ENCODE data around the gene PPP3CA. TPM values are rescaled to one million over a fixed set of nuclear protein-coding genes. Genes with fewer than 3 reads are reported as not detected.

The PPP3CA gene
- polyA plus RNA-seq, 1 donor (not counting 4 experiments of a cell fraction or from before 2014, with no cell fraction given) = 43.3 TPM

DNA sequence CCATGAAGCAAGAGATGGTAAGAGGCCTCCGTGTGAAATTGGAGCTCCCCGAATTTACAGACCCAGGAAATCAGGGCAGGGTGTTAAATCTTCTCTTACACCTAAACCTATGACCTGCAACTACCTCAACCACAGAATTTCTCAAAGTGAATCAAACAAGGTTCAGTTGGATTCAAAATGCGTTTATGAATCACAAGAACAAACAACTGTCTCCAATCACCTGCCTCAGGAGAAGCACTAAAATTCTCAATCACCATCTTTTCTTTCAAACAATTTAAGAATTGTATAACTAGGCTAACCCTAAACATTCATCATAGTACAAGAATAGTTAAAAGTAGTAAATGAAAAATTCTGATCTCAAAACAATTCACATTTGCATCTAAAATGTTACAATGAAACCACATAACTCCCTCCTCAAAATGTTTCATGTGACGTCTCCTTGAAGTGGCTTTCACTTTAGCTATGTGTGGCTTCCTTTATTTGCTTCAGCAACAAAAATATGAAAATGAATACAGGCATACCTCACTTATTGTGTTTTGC, 19.2 kb downstream of the PPP3CA start:
- no peak for DNase-seq (ENCODE audit: low read depth, low spot score)
- Histone ChIP-seq H3K27ac (ENCODE audit: control insufficient read depth, insufficient read depth, low read length) (no peak overlapping the region), H3K27me3 (ENCODE audit: control insufficient read depth, extremely low read depth, insufficient read depth, low read length) (no peaks in the 10 kb centered on the region), H3K79me2 (ENCODE audit: control insufficient read depth, insufficient read depth, low read length) (peaks cover 91% of the 10 kb centered on the region), H3K9me3 (ENCODE audit: control insufficient read depth, low read depth, low read length) (no peaks in the 10 kb centered on the region), H3K36me3 (ENCODE audit: control insufficient read depth in 2 of 2, extremely low read depth in 1 of 2, insufficient read depth in 2 of 2, low read length in 2 of 2) (no peaks in the 10 kb centered on the region), H3K4me3 (ENCODE audit: control insufficient read depth in 2 of 3, extremely low read depth in 1 of 3, insufficient read depth in 2 of 3, low read depth in 1 of 3, low read length in 3 of 3) (no peak overlapping the region), H3K4me2 (ENCODE audit: control insufficient read depth, extremely low read depth, insufficient read depth, low read depth, low read length) (no peak overlapping the region), H4K20me1 (ENCODE audit: control insufficient read depth, extremely low read depth, insufficient read depth, low read length) (no peaks in the 10 kb centered on the region), H3K9ac (ENCODE audit: control insufficient read depth, extremely low read depth, insufficient read depth, low read length) (no peak overlapping the region), H3K9me1 (ENCODE audit: control insufficient read depth, extremely low read depth, insufficient read depth, low read length) (no peaks in the 10 kb centered on the region), H3K4me1 (ENCODE audit: control insufficient read depth, extremely low read depth, insufficient read depth, low read length) (peaks cover 10% of the 10 kb centered on the region), H2AFZ (ENCODE audit: control insufficient read depth, low read length) (no peak overlapping the region)
- TF ChIP-seq, protein P1, sequence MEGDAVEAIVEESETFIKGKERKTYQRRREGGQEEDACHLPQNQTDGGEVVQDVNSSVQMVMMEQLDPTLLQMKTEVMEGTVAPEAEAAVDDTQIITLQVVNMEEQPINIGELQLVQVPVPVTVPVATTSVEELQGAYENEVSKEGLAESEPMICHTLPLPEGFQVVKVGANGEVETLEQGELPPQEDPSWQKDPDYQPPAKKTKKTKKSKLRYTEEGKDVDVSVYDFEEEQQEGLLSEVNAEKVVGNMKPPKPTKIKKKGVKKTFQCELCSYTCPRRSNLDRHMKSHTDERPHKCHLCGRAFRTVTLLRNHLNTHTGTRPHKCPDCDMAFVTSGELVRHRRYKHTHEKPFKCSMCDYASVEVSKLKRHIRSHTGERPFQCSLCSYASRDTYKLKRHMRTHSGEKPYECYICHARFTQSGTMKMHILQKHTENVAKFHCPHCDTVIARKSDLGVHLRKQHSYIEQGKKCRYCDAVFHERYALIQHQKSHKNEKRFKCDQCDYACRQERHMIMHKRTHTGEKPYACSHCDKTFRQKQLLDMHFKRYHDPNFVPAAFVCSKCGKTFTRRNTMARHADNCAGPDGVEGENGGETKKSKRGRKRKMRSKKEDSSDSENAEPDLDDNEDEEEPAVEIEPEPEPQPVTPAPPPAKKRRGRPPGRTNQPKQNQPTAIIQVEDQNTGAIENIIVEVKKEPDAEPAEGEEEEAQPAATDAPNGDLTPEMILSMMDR (optimal IDR thresholded peaks at IDR 0.05 in 1 of 3, IDR thresholded peaks at IDR 0.05 in 1 of 3, conservative IDR thresholded peaks at IDR 0.05 in 1 of 3; ENCODE audit: extremely low read depth in 1 of 3, insufficient read depth in 2 of 3, low read length in 3 of 3) = no peak
- TF ChIP-seq EZH2 (IDR thresholded peaks at IDR 0.05; ENCODE audit: low read length) = no peak
- no peak for FAIRE-seq
- dilution Hi-C loops (cut with MboI; ENCODE audit: extremely low pct_ligation_motif_present, low sequenced_read_pairs) = no loop called here

DNA sequence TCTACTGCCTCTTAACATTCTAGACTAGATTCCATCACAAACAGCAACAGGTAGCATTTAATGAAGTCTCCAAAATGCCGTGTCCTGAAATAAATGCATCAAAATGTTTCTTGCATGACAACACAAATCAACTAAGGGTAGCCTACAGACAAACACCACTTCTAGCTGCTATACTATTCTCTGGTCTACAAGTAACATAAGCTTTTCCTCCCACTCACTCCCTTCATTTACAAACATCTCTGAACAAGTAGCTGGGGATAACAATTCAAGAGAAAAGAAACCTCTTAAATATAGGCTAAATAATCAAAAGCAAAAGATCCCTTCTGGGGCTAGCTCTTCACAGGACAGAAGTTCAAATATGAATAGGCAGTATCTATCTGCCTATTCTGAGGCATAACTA, 20.8 kb downstream of the PPP3CA start:
- Histone ChIP-seq H3K9me3 (ENCODE audit: control insufficient read depth, low read depth, low read length) (no peaks in the 10 kb centered on the region), H4K20me1 (ENCODE audit: control insufficient read depth, extremely low read depth, insufficient read depth, low read length) (no peaks in the 10 kb centered on the region), H3K36me3 (ENCODE audit: control insufficient read depth in 2 of 2, extremely low read depth in 1 of 2, insufficient read depth in 2 of 2, low read length in 2 of 2) (no peaks in the 10 kb centered on the region), H3K27ac (ENCODE audit: control insufficient read depth, insufficient read depth, low read length) (no peak overlapping the region), H3K4me1 (ENCODE audit: control insufficient read depth, extremely low read depth, insufficient read depth, low read length) (peaks cover 10% of the 10 kb centered on the region), H3K27me3 (ENCODE audit: control insufficient read depth, extremely low read depth, insufficient read depth, low read length) (no peaks in the 10 kb centered on the region), H3K9ac (ENCODE audit: control insufficient read depth, extremely low read depth, insufficient read depth, low read length) (no peak overlapping the region), H3K79me2 (ENCODE audit: control insufficient read depth, insufficient read depth, low read length) (peaks cover 91% of the 10 kb centered on the region), H3K4me3 (ENCODE audit: control insufficient read depth in 2 of 3, extremely low read depth in 1 of 3, insufficient read depth in 2 of 3, low read depth in 1 of 3, low read length in 3 of 3) (no peak overlapping the region), H2AFZ (ENCODE audit: control insufficient read depth, low read length) (no peak overlapping the region), H3K9me1 (ENCODE audit: control insufficient read depth, extremely low read depth, insufficient read depth, low read length) (no peaks in the 10 kb centered on the region), H3K4me2 (ENCODE audit: control insufficient read depth, extremely low read depth, insufficient read depth, low read depth, low read length) (no peak overlapping the region)
- dilution Hi-C loops (cut with MboI; ENCODE audit: extremely low pct_ligation_motif_present, low sequenced_read_pairs) = no loop called here
- FAIRE-seq (peak; percentile 49), DNase-seq (ENCODE audit: low read depth, low spot score) (no peak)
- TF ChIP-seq, protein P1 (optimal IDR thresholded peaks at IDR 0.05 in 1 of 3, IDR thresholded peaks at IDR 0.05 in 1 of 3, conservative IDR thresholded peaks at IDR 0.05 in 1 of 3; ENCODE audit: extremely low read depth in 1 of 3, insufficient read depth in 2 of 3, low read length in 3 of 3) = no peak
- TF ChIP-seq EZH2 (IDR thresholded peaks at IDR 0.05; ENCODE audit: low read length) = no peak
